GM19328 (cell line): ENCODE measurements around the gene ZC3H15.
"Not testable (repeated sequence)": the region's sequence is repeated elsewhere in the genome, so short reads cannot be mapped to it uniquely, and the experiment has no call there.

ENCODE experiments used
- ATAC-seq: cut with Tn5 transposase; IDR thresholded peaks from one replicate; pipeline ENCODE4 v1.9.1; 2021; ENCODE audit warnings: mild to moderate bottlenecking, moderate library complexity; ENCODE audit not compliant: unreplicated experiment

The ZC3H15 gene

GRCh38 chr2:186485871-186486650 is at the start of gene ZC3H15:
Gene ZC3H15, plus strand, starts transcription at chr2:186486260. Its CDS starts 123 bp downstream, at chr2:186486383.
- ATAC-seq = peak; percentile 77

GRCh38 chr2:186437719-186438118 is 48.3 kb upstream of the ZC3H15 start:
- no peak for ATAC-seq

- ATAC-seq = not testable (repeated sequence)
These were observed 46.4 kb upstream of the ZC3H15 start for GRCh38 chr2:186439673-186440095.

- no peak for ATAC-seq
These were observed 45.6 kb upstream of the ZC3H15 start for GRCh38 chr2:186440506-186440905.

- ATAC-seq = no peak
These were observed 43.2 kb upstream of the ZC3H15 start for GRCh38 chr2:186442885-186443284.

DNA sequence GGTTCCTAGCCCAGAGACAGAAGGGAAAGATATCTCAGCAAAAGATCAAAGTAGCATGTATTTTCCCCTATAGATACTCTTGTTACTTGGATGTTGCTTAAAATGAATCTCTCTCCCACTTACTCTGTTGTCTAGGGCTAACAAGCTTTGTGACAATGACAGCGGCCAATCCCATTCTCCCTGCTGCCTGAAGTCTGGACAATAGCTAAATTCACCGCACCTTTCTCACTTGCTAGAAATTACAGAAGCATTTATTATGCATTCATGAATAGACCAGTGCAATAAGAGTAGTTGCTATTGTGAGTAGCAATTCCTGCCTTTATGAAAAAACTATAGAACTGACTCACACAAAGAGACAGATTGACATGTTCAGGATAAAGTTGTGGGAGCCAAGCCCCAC is 42.2 kb upstream of the ZC3H15 start:
- no peak for ATAC-seq

DNA sequence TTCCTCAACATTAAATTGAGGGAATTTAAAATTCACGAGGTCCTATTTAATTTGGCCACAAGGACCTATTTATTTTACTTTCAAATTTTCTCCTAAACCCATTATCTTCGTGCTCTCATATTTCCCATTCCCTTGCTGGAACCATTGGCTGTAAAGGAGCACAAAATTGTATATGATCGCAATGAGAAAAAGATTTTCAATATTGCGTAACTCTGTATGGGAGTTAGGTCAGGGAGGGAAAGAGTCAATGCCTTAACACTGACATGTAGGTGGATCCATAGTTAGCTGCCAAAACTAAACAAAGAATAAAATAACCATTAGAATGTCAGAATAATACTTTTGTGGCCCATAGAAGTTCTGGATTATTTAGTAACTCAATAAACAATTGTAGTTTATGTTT is 40.6 kb upstream of the ZC3H15 start:
- ATAC-seq = no peak

- ATAC-seq = no peak
These were observed 30.4 kb upstream of the ZC3H15 start for GRCh38 chr2:186455613-186456012.

- ATAC-seq = no peak
These were observed 29.1 kb upstream of the ZC3H15 start for GRCh38 chr2:186456941-186457340.

GRCh38 chr2:186457908-186458307 is 28.2 kb upstream of the ZC3H15 start:
- no peak for ATAC-seq

GRCh38 chr2:186459009-186459408 is 27.1 kb upstream of the ZC3H15 start:
- ATAC-seq = no peak

GRCh38 chr2:186460465-186460864 is 25.6 kb upstream of the ZC3H15 start:
- no peak for ATAC-seq

- ATAC-seq = no peak
These were observed 19.3 kb upstream of the ZC3H15 start for GRCh38 chr2:186466743-186467142.

GRCh38 chr2:186467421-186467820 is 18.6 kb upstream of the ZC3H15 start:
- no peak for ATAC-seq

GRCh38 chr2:186472722-186473493 is 13.2 kb upstream of the ZC3H15 start:
- ATAC-seq = not testable (repeated sequence)

DNA sequence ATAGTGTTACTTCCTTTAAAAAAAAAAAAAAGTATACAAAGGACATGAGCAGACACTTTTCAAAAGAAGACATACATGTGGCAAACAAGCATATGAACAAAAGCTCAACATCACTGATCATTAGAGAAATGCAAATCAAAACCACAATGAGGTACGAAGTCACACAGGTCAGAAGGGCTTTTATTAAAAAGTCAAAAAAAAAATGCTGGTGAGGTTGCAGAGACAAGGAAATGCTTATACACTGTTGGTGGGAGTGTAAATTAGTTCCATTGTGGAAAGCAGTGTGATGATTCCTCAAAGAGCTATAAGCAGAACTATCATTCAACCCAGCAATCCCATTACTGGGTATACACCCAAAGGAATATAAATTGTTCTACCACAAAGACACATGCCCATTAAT is 11.8 kb upstream of the ZC3H15 start:
- not testable (repeated sequence) for ATAC-seq

DNA sequence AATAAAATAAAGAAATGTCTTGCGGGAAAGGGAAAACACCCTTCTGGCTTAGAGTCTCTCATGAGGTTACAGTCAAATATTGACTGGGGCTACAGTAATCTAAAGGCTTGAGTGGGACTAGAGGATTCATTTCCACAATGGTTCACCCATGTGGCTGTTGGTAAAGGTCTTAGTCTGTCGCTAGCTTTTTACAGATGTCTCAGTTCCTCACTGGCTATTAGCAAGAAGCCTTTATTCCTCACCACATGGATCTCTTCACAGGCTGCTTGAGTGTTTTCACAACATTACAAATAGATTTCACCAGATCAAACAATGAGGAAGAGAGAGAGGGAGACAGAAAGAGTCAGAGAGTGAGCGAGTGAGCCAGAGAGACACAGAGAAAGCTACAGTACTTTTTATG is 8.3 kb upstream of the ZC3H15 start:
- ATAC-seq = no peak

DNA sequence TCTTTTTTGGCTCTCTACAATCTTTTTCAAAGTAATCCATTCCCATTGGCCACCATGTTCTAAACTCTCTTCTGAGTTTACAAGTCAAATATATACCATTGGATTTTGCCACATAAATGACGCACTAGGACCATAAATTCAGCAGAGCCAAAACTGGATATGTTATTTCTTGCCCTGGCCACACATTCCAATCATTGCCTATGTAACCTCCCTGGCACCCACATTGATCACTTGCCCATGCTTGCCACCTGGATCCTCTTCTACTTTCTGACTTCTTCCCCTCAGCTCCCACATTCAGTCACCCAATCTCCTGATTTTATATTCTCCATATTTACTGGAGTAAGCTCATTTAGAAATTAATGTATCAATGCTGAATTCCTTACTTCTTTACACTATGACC is 5.1 kb upstream of the ZC3H15 start:
- ATAC-seq = no peak

DNA sequence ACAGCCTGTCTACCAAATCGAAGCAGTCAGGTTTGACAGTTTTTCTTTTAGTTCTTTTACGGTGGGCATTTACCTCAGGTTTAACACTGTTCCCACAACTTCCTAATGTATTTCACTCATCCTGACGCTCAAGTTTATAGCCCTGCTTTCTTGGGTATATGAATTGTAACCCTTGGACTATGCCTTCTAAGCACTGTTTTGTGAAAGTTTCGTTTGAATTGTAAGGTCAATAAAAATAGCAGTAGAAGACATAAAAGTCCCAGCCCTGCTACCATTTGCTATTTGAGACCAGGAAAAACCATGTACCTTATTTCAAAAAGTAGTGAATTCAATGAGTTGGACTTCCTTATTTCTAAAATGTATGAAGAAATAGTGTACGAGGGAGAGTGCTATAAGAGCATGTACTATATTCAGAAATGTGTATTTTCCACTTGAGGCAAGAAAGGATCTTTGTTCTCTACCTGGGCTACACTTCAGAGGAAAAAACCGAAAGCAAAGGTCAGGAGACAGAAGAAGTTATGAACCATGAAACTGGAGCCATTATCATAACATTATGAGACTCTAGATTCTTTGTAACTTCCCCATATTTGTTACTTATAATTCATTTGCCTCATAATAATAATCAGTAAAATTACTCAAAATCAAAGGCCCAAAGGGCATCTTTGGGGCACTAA is 1.9 kb upstream of the ZC3H15 start:
- no peak for ATAC-seq

DNA sequence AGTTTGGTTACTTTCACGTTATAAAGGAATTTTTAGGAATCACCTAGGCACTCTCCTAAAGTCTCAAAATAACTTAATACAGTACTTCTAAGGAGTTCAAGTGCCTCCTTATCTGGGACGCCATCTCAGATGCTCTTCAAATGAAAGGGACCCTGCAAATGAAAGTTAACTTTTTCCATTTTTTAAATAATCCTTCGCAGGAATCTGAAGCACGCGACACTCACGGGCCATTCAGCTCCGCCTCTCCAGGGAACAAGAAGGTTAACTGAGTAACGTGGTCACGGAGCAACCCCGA is 537 bp upstream of the ZC3H15 start:
- no peak for ATAC-seq

DNA sequence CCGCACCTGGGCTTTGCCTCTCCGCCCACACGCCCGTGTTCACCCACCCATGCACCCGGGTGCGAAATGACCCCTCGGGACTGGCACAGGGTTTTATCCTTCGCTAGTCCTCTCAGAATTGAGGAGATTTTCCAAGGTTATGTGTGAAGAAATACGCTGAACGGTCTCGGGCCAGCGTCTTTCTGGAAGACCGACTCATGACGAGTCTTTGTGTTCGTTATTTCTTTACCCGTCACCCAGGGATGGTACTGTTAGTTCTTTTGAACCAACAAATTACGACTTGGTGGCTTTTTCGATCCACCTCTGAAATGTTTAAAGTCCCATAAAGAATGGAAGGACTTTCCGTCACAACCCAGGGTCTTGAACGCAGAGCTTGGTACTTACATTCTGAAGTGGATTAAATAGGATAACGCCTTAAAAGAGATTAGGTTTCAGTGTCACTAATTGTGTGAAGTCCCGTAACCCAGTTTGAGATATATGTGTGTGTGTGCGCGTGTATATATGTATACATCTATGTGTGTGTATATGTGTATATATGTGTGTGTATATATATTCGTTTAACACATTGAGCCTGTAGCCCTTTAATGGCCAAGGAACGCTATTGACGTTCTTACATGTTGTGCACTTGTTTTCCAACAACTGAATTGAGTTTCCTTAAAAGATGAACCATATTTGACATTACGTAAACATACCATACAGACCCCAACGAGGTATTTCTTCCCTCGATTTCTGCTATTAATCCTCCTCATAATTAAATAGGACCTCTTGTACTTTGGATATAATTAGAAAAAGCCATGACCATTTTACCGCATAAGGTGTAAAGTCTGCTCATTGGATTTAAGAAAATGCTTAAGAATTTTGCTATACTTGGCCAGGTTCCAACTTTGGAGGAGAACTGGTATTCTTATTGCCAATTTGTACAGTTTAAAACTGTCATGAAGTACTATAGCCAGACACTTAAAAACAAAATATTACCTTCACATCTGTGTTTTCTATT is 889 bp downstream of the ZC3H15 start:
- no peak for ATAC-seq
